Fibroblast of mammary gland (primary cell): ENCODE data around the gene ZSCAN12.

ENCODE experiments used
- DNase-seq: peaks from one replicate; pipeline ENCODE4 v3.0.0-alpha.2; 2010; ENCODE audit warnings: low read depth
- H3K4me3 ChIP-seq: 2 replicates; pipeline ENCODE4 v1.5.1; 2011; ENCODE audit warnings: low read depth, mild to moderate bottlenecking, low read length, moderate library complexity; ENCODE audit not compliant: control insufficient read depth
- CTCF ChIP-seq: conservative IDR thresholded peaks from 2 replicates; pipeline ENCODE4 v1.5.1; 2011; ENCODE audit warnings: low read depth, low read length, inconsistent platforms; ENCODE audit not compliant: control insufficient read depth, insufficient read depth

Gene ZSCAN12

GRCh38 chr6:28349344-28349891, 50.1 kb downstream of the ZSCAN12 start:
- DNase-seq: no peak
- TF ChIP-seq CTCF: no peak
- H3K4me3 ChIP-seq: peak overlapping the region; percentile 84

- no peak overlapping the region for H3K4me3 ChIP-seq
- DNase-seq: no peak
- no peak for TF ChIP-seq CTCF
These were observed 52.4 kb downstream of the ZSCAN12 start for GRCh38 chr6:28347119-28347518.

- H3K4me3 ChIP-seq: no peak overlapping the region
- no peak for TF ChIP-seq CTCF
- no peak for DNase-seq
These were observed 54.3 kb downstream of the ZSCAN12 start for GRCh38 chr6:28345201-28345600.

- DNase-seq: no peak
- H3K4me3 ChIP-seq: no peak overlapping the region
- TF ChIP-seq CTCF: no peak
These were observed 55.5 kb downstream of the ZSCAN12 start for GRCh38 chr6:28343898-28344677.

GRCh38 chr6:28340310-28341095, 59.0 kb downstream of the ZSCAN12 start:
- no peak overlapping the region for H3K4me3 ChIP-seq
- no peak for DNase-seq
- TF ChIP-seq CTCF: no peak

- TF ChIP-seq CTCF: no peak
- no peak for DNase-seq
- H3K4me3 ChIP-seq: no peak overlapping the region
These were observed 62.4 kb downstream of the ZSCAN12 start for GRCh38 chr6:28337121-28337520.
